Pancreas (tissue), 10 donors: ENCODE results near the gene MLIP. TPM values are rescaled to one million over a fixed set of nuclear protein-coding genes. Genes with fewer than 3 reads are reported as not detected.
A peak's percentile ranks its signal among the peaks of the same experiment; 100 is the strongest.

Experiments
- ATAC-seq, 4 donors: fragments of 200-7000 bp; cut with Tn5 transposase; one replicate each; pipeline versions ENCODE4 v1.8.0 to v1.9.1; 2020; ENCODE audit warnings: mild to moderate bottlenecking in 4 of 4, moderate library complexity in 4 of 4
- DNase-seq, 6 donors: peaks; one replicate each; pipeline ENCODE4 v3.0.0-alpha.2; 2020
- FAIRE-seq: peaks from 2 replicates; lab custom pipeline; 2012; peaks lifted over from hg19 to GRCh38; lab: Jason Lieb, UNC
- H3K27ac ChIP-seq, 4 donors: fragments of 200-600 bp; sonication (generic); 1 replicate in 3 of 4; 2 replicates in 1 of 4; pipeline versions ENCODE4 v1.5.0 to v1.8.0; 2020
- H3K27me3 ChIP-seq, 4 donors: fragments of 200-600 bp; one replicate each; pipeline ENCODE4 v1.8.0; 2021
- H3K36me3 ChIP-seq, 3 donors: fragments of 200-600 bp; sonication (generic) in 1 of 3; one replicate each; pipeline versions ENCODE4 v1.5.0 to v1.8.0; 2020 to 2021
- H3K4me1 ChIP-seq, 3 donors: fragments of 200-600 bp; one replicate each; pipeline ENCODE4 v1.8.0; 2021
- H3K4me3 ChIP-seq, 4 donors: fragments of 200-600 bp; sonication (generic) in 2 of 4; one replicate each; pipeline versions ENCODE4 v1.5.0 to v1.8.0; 2020 to 2021
- H3K9me3 ChIP-seq, 4 donors: fragments of 200-600 bp; one replicate each; pipeline ENCODE4 v1.8.0; 2021
- CTCF ChIP-seq, 4 donors: fragments of 200-600 bp; sonication (generic) in 3 of 4; IDR thresholded peaks; one replicate each; pipeline versions ENCODE4 v1.5.0 to v1.8.0; 2021; ENCODE audit warnings: antibody characterized with exemption in 4 of 4
- WGBS, 2 donors: extraction: QIAGEN DNeasy Blood & Tissue Kit; methylation state at CpG; one replicate each; pipeline ENCODE4 v1.1.7; 2013; 5-methylcytosine and 5-hydroxymethylcytosine counted together
- intact Hi-C, 3 donors: fragments of 100-400 bp; cut with DNase I; formaldehyde crosslinking; loops; one replicate each; pipeline versions ENCODE4 v1.11.1 to v1.14.2; 2022
- polyA plus RNA-seq, 2 donors: library from polyadenylated mRNA; stranded (reverse); fragments of 200-250 nt; gene quantifications; one replicate each; pipeline ENCODE4 v1.2.3, GENCODE V29; 2013
- total RNA-seq, 6 donors: library from RNA; stranded (reverse); fragmentation: NEBNext Ultra II Directional in 4 of 6; extraction: Animal tissue kit (Norgen Biotek cat#: 25700) in 4 of 6; gene quantifications; one replicate each; pipeline versions ENCODE4 v1.2.1 to v1.2.4, GENCODE V29; 2021 to 2023
- donor health status: healthy with polysubstance abuse.
- donor health status: DM: no; HTN: no; CAD: no; lungs with moderate emphysema.
- donor health status: DM: no; HTN: no; CAD: no.
- donor health status: control.
- donor health status: control.
- donor health status: Bipolar disorder and iron deficiency.
- donor health status: DM: yes; HTN: yes; CAD: no.
- donor health status: DM: no; HTN: no; CAD: no.
- donor health status: DM: no; HTN: no; CAD: no.
- donor health status: DM: yes; HTN: yes; CAD: no.

MLIP gene
- total and polyA plus RNA-seq, 8 donors = 0.32 to 5.8 (median 0.77) TPM

DNA sequence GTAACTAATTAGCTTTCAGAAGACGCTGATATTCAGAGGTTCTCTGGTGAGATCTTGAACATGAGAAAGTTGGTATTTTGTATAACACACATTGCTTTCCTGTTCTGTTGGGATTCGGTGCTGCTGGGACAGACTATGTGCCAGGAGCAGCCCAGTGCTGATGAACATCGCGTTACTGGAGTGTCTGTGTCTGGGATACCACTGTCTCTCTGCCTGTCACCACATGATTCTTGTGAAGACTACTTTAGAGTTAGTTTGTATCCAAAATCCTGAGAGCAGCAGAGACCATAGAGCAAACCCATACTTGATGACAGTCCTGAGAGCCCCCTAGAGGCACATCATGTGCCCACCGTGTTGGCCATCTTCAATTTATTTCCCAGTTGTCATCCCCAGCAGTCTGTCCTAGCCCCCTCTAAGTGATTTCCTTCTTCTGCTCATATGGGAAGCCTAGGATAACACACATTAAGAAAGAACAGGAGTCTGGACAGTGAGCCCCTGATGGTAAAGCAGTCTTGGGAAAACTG is 155.2 kb downstream of the MLIP start:
- FAIRE-seq = no peak

DNA sequence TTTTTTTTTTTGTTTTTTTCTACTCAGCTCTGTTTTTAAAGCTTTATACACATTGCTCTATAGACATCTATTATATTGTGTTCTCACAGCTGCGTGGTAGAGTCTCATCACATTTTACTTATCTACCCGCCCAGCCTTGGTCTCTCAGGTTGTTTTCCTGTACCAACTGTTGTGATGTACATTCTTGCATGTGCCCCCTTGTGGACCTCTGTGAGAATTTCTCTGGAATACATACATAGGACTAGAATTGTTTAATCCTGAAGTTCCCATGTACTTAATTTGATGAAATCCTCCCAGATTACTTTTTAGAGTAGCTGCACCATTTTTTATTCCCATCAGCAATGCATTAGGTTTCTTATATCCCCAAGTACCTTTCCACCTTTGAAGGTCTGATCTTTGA is 156.6 kb downstream of the MLIP start:
- H3K27me3 ChIP-seq = no peaks in the 10 kb centered on the region
- 11 to 12% methylated on average over 2 of the region's 2 CpGs for WGBS, 2 donors
- peak in 2 of 4 donors; percentile 51 to 60 for ATAC-seq

More for the DNA sequence above, 155.2 kb downstream of the MLIP start:
- DNase-seq = no peak
- no peaks in the 10 kb centered on the region for H3K4me1 ChIP-seq
- no peak for TF ChIP-seq CTCF (IDR thresholded peaks at IDR 0.05)
- H3K27me3 ChIP-seq = no peaks in the 10 kb centered on the region
- intact Hi-C loops = loop anchor here in 1 of 3 donors (10.0 kb wide), 1 partner anchor 282 kb away; no protein-coding TSS in a partner anchor
- H3K9me3 ChIP-seq = no peaks in the 10 kb centered on the region
- no peaks in the 10 kb centered on the region for H3K36me3 ChIP-seq
- no peak overlapping the region for H3K27ac ChIP-seq
- ATAC-seq = no peak
- WGBS, 2 donors = 52 to 68% methylated on average over 5 of the region's 5 CpGs
- no peak overlapping the region for H3K4me3 ChIP-seq

DNA sequence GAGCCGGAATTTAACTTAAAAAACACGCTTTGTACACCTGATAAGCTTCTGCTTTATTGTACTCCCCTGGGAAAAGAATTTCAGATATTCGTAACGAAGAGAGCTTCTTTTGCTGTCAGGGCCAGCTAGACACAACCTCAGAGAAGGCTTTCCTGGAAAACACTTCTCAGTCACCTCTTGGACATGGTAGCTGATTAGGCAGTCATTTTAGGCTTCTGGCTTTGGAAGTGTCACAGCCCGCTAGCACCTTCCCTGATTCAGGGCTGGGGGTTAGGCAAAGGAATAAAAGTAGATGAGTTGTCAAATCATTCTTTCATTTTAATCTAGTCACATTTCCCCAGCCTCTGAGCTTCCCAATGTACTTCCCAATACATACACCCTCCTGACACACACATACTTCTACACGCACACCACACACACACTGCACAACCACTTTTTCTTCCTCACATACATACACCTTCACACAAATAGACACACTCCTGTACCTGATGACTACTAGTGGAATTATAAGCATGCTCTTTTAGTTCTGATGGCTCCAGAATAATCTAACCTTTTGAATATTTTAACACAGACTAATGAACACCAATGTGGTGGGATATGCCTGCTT is 162.1 kb downstream of the MLIP start:
- FAIRE-seq (no peak), DNase-seq (no peak), ATAC-seq (no peak)
- H3K27me3 ChIP-seq = no peaks in the 10 kb centered on the region
- H3K9me3 ChIP-seq = no peaks in the 10 kb centered on the region
- TF ChIP-seq CTCF (IDR thresholded peaks at IDR 0.05) = no peak
- H3K27ac ChIP-seq = no peak overlapping the region
- no peaks in the 10 kb centered on the region for H3K36me3 ChIP-seq
- 83 to 85% methylated on average over 6 of the region's 6 CpGs for WGBS, 2 donors
- intact Hi-C loops = no loop called here
- no peaks in the 10 kb centered on the region for H3K4me1 ChIP-seq
- no peak overlapping the region for H3K4me3 ChIP-seq

More for the DNA sequence above, 156.6 kb downstream of the MLIP start:
- Histone ChIP-seq H3K4me1 (no peaks in the 10 kb centered on the region), H3K4me3 (no peak overlapping the region), H3K36me3 (no peaks in the 10 kb centered on the region), H3K27ac (no peak overlapping the region), H3K9me3 (no peaks in the 10 kb centered on the region)
- peak in 2 of 4 donors; percentile 19 to 21 for TF ChIP-seq CTCF (IDR thresholded peaks at IDR 0.05)
- intact Hi-C loops = loop anchor here in 1 of 3 donors (10.0 kb wide), 1 partner anchor 283 kb away; no protein-coding TSS in a partner anchor
- FAIRE-seq (no peak), DNase-seq (peak in 2 of 6 donors; percentile 2 to 13)

GRCh38 chr6:54274383-54274782 is 163.1 kb downstream of the MLIP start:
- no peak overlapping the region for H3K27ac ChIP-seq
- FAIRE-seq (no peak), ATAC-seq (no peak), DNase-seq (no peak)
- no peaks in the 10 kb centered on the region for H3K9me3 ChIP-seq
- no peak overlapping the region for H3K4me3 ChIP-seq
- TF ChIP-seq CTCF (IDR thresholded peaks at IDR 0.05) = no peak
- intact Hi-C loops = no loop called here
- H3K36me3 ChIP-seq = no peaks in the 10 kb centered on the region
- no peaks in the 10 kb centered on the region for H3K27me3 ChIP-seq
- no peaks in the 10 kb centered on the region for H3K4me1 ChIP-seq

- DNase-seq (no peak), ATAC-seq (no peak), FAIRE-seq (no peak)
- Histone ChIP-seq H3K27me3 (no peaks in the 10 kb centered on the region), H3K4me3 (no peak overlapping the region), H3K36me3 (no peaks in the 10 kb centered on the region), H3K4me1 (no peaks in the 10 kb centered on the region), H3K9me3 (no peaks in the 10 kb centered on the region), H3K27ac (no peak overlapping the region)
- intact Hi-C loops = no loop called here
- TF ChIP-seq CTCF (IDR thresholded peaks at IDR 0.05) = no peak
- WGBS, 2 donors = 65 to 78% methylated on average over 1 of the region's 1 CpG
Measured at GRCh38 chr6:54282186-54282585, 170.9 kb downstream of the MLIP start.
